G401 (cell line): ENCODE data around the gene NRP2. TPM values are rescaled to one million over a fixed set of nuclear protein-coding genes. Genes with fewer than 3 reads are reported as not detected.

Experiments used
- DNase-seq: peaks from one replicate; pipeline ENCODE4 v3.0.0-alpha.2; 2015; ENCODE audit warnings: low spot score
- in situ Hi-C: cut with HindIII; loops from 2 replicates; pipeline ENCODE4 v1.10.0; 2016; ENCODE audit warnings: low sequenced_read_pairs, mixed read lengths
- total RNA-seq: library from RNA; depleted of rRNA; stranded (reverse); fragments of >200 nt; shearing (Covaris generic); gene quantifications from 2 replicates; pipeline ENCODE4 v1.2.3, GENCODE V29; 2014

The NRP2 gene
- total RNA-seq, 1 experiment from 2014 or later, result 7.9 TPM

DNA sequence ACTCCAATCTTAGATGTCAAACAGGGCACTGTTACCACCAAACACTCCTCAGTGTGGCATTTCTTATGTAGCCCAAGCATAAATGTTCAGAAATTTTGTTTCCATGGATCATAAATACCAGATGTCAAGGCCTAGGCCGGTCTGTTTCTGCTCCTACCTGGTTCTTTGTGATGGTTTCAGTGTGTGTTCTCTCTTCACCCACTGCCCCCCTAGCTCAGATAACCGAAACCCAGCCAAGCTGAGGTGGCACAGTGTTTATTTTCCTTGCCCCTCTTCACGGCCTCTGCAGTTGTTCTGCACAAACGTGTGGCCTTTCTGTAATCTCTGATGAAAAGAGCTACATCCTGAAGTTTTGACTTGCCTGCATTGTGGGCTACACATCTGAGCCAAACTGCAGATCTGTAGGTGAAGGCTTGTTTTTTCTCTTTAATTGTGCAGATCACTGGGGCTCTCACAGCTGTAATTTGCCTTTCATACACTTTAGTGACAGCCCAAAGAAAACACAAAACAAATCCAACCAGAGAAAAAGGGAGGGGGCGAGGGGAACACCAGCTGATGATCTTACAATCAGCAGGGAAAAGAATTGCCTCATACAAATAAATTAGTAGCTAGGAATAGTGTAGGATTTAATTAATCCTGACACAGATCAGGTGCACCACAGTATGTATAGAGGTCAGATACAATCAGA, 99.1 kb downstream of the NRP2 start:
- DNase-seq, result no peak
- in situ Hi-C loops, result no loop called here

DNA sequence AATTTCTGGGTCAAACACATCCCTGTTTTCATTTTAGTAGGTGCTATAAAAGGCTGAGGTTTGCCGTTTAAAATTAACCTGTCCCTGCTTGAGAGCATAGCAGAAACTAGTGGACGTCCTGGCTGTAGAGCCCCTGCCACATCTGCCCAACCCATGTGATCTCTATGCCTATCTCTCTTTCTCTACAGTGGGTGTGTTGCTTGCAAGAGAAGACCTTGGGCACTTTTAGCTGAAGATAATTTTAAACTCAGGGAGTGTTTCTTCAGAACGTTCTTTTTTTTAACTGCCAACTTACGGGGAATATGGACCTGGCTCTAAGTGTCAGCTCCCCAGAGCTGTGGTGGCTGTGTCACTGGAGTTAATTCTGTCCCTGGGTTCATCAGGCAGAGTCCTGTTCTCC, 100.6 kb downstream of the NRP2 start:
- DNase-seq, result no peak
- in situ Hi-C loops, result no loop called here

DNA sequence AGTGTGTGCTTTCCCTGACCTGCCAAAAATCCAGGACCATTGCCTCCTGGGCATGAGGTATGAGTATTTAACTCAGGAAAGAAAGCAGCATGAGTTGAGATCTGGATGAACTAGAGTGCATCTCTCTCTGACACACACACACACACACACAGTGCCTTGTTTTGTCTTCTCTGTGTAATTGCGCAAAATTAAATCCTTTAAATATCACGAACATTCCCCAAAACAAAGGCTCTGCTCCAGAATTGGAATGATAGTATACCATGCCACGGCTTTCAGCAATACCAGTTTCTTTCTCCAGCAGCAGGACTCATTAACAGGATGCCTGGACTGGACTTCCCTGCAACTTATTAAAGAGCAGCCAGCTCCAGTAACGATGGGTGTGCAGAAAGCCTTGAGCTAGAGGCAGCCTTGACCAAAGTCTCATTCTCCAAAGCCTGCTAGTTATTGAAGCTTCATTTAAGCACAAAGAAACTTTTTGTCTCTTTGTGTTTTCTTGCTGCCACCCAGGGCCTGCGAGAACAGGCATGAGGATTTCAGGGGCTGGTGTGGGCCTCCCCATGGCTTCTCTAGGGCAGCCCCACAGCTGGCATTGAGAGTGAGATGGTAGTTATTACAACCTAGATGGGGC, 101.7 kb downstream of the NRP2 start:
- in situ Hi-C loops, result no loop called here
- DNase-seq, result no peak

DNA sequence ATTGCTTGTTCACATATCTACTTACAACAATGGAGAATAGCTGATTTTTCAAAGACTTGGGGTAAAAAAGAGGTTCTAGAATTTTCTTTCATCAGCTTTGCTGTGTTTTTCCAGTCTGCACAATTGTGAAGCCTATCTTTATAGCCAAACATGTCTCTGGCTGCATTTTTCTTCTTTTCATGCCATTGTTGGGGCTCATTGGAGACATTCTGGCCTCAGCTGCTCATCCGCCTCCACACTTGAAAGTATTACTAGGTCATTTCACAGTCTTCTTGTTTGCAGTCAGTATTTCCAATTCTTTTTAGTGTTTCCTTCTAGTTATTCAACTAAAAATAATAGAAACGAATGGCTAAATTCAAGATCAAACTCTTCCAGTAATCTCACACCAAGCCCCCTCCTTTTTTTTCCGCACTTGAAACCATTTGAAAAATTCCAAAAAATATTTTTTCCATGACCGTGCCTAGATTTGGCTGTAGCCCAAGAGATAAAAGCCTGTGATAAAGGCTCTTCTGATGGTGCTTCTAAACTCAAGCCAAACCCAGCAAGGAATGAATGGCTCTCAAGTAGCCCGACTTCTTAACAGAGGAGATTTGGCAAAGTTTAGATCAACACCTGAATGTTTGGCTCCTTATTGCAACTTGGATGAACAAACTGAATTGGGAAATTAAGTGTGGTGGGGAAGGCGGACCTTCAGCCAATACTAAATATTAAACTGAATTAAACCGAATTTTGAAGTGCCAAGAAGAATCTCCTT, 103.4 kb downstream of the NRP2 start:
- in situ Hi-C loops, result no loop called here
- no peak for DNase-seq

DNA sequence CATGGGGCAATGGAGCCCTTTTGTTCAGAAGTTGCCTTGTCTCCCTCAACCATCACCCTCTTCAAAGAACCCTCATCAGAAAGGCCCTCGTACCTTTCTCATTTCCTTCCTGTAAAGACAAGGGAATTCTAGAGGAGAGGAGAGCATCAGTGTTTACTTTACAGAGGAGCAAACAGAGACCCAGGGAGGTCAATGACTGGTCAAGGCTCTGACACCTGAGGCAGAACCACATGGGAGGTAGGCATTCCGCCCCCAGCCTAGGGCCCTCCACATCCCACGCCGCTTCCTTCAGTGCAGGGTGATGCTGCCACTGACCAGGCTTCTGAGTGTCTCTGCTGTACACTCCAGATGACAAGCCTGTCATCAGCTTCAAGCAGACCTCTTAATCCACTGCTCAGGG, 104.7 kb downstream of the NRP2 start:
- no peak for DNase-seq
- in situ Hi-C loops, result no loop called here

DNA sequence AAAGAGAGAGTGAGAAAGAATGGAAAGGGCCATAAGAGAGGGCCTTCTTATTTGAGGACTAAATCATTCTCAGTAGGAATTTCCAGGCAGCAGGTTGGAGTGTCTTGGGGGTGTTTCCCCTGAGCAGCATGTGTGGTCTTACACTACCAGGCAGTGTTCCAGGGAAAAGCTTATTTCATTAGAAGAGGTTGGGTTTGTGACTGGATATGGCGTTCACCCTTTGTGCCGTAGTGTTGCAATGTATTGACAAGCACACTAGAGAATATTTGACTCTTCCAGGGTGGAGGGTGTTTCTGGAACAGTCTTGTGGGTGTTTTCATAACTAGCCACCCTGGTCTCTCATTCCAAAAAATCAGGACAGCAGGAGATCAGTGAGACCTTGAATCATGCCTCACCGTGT, 105.5 kb downstream of the NRP2 start:
- in situ Hi-C loops, result no loop called here
- no peak for DNase-seq

DNA sequence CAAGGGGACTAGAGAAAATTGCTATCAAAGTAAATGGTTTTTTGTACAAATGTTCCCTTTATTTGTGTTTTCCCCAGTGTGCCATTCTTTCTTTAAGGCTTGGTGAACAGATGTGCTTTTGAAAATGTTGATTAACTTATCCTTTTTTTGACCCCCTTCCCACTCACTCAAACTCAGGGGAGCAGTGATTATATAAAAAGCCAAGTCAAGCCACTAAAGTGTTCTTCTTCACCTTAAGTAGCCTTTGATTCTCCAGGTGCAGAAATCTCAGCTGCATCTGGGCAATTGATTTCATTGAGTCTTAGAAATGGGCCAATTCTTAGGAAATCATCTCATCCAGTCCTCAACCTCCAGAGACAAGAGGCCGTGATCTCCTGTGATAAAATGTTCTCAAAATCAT, 107.6 kb downstream of the NRP2 start:
- in situ Hi-C loops, result no loop called here
- no peak for DNase-seq

DNA sequence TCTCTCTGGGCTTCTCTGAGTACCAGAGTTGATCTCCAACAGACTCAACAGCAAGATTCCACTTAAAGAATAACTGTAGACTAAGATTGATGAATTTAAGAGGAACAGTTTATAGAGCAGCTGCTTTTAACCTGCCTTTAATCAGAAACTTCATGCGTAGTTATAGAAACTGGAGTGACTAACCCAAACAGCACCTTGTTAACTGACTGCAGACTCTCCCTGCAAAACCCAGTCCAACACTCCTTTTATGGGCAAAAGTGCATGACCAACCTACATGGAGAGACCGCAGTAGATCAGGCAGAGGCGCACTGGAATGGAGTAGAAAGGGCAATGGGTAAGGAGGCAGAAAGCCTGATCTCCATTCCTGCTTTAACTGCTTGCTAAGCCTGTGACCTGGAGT, 110.6 kb downstream of the NRP2 start:
- in situ Hi-C loops, result no loop called here
- no peak for DNase-seq

DNA sequence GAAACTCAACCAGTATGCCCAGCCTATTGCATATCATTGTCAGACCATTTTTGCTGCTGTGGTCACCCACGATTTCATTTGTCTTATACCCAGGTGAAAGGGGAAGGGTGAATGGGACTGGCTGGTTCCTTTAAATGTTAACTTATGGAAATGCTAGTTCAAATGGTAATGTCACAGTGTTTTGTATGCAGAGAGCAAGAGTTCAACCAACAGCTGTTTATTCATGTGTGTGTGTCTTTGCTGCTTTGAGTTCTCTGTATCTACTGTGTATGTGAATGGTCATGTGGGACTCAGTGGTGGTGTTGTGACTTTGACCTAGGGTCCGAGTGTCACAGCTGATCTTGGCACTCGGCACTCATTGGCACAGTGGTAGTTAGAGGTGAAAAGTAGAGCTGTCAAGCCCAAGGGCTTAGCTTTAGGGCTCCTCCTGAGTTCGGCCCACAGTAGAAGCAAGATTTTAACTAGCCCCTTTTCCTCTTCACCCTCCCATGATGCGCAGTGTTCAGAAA, 114.6 kb downstream of the NRP2 start:
- no peak for DNase-seq
- in situ Hi-C loops, result no loop called here

DNA sequence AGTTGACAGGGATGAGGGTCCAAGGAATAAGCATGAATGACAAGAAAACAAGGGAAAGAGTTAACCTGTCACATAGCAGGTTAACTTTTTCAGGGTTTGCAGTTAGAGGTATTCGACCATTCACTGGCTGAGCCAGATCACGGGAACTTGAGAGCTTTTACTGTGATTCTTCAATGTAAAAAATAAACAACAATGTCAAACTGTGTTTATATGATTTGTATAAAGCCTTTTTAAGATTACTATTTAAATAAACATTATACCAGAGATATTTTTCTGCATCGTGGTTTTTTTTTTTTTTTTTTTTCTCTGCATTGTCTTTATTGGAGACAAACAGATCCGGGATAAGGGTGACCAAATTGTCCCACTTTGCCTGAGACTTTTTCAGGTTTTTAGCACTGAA, 115.6 kb downstream of the NRP2 start:
- no peak for DNase-seq
- in situ Hi-C loops, result no loop called here

DNA sequence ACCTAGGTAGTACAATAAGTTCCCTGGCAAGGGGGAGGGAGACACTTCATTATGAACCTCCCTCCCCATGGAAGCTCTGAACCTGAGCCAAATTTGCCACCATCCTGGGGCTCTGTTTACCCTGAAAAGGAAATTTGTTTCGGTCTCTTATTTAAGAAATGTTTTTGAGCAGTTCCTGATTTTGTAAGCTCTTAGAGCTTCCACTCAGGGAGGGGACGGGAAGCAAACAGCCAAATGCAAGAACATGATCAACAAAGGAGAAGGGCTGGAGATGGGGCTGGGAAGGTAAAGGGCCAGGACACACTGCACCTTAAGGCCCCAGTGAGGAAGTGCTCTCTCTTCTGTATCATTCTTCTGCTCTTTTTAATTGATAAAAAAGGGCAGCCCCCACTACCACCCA, 117.9 kb downstream of the NRP2 start:
- in situ Hi-C loops, result no loop called here
- no peak for DNase-seq

DNA sequence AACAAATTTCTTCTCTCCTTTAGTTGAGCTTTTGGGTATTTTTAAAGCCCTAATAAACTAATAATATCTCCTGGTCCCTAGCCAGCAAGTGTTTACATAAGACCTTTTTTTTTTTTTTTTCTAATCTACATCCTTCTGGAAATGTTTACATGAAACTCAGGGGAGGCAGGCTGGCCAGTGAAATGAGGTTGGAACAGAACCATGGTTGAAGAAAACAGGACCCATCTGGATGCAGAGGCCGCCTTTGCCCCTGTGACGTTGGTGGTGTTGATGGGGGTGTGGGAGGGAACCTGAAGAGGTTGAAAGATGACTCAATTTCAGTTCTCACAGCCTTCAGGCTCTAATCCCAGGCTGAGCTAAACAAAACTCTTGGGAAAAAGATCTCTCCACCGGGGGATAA, 118.5 kb downstream of the NRP2 start:
- in situ Hi-C loops, result no loop called here
- no peak for DNase-seq

DNA sequence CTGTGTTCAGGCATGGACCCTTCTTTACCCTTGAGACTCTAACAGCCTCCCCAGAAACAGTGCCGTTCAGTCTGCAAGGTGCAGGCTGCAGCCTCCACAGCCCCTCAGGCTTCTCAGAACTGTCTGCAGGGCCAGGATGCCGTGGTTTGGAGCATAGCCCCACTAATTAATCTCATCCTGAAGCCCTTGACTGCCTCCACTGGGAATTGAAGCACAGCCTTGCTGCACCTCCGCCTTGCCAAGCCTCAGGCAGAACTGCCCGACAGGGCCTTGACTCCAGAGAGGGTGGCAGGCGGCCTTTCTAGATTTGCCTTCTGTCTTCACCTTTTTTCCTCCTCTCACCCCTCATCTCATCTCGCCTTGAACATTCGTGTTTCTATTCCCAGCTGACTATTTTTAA, 119.8 kb downstream of the NRP2 start:
- DNase-seq, result no peak
- in situ Hi-C loops, result no loop called here

DNA sequence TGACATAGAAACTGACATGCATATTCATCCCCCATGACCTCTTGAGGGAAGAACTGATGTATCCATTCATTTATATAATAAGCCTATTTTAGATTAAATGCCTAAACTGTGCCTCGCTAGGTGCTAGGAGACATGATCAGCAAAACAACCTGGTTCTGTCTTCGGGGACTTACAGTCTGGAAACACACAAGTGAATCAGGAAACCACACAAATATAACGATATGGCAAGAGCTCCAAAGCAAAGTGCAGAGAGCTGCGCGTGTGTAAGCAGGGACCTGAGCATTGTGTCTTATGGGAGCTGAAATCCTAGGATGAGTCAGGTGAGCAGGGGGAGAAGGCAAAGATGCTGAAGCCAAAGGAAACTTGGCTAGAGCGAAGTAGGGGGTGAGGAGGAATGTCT, 120.6 kb downstream of the NRP2 start:
- DNase-seq, result no peak
- in situ Hi-C loops, result no loop called here

DNA sequence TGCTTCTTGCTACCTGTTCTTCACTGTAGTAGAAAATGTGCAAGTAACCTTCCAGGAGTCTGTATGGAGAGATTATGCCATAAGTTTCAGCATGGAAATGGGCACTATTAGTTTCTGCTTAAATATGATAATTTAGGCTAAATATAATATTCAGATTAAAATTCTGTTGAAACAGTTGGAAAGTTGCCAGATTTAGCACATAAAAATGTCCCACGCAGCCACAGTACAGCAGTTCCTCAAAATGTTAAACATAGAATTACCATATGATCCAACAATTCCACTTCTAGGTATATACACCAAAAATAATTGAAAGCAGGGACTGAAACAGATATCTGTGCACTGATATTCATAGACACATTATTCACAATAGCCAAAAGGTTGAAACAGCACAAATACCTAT, 121.2 kb downstream of the NRP2 start:
- no peak for DNase-seq
- in situ Hi-C loops, result no loop called here

DNA sequence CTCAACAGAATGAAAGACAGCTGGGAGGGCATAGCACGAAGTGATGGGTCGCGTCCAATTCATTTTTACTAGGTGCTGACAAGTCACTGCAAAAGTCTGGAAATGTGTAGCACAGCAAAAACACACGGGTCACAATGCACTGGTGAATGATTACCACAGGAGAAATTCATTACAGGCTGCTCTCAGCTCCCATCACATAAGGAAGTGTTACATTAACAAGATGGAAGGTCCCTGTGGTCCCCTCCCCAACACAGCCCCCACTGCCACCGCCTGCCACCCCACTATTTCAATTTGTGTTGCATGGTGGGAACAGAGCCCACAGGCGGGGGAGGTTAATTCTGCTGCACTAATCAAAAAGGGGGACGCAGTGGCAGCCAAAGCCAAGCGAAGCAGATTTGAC, 122.8 kb downstream of the NRP2 start:
- DNase-seq, result no peak
- in situ Hi-C loops, result no loop called here

DNA sequence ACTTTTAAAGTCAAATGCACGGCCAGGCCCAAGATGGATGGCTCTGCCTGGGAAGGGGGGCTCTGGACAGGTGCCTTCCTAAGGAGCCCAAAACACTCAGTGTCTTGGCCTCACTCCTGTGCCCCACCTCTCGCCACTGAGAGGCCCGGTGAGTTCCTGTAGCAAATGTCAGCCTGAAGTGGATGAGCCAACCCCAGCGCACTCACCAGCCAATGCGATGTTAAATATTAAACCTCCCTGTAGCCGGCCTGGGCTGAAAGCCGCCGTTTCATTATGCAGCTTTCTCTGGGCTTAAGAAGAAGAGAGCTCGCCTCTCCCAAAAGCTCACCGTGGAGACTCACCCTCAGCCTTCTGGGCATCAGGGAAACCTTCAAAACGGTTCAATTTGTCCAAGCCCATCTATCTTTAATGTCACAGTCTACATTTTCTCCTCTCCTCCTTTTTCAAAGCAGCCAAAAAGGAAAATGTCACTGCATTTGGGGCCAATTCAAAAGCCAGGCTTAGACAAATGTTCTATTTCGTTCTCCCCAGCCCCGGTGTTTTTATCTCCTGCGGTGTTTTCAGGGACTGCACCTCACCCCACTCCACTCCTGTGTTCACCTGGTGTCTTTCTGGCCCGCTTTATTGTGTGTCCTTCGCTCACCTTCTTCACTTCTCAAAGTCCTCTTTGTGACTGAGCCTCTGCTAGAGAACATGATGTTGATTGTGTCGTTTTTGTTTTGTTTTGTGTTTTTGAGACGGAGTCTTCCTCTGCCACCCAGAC, 124.0 kb downstream of the NRP2 start:
- in situ Hi-C loops, result no loop called here
- no peak for DNase-seq

DNA sequence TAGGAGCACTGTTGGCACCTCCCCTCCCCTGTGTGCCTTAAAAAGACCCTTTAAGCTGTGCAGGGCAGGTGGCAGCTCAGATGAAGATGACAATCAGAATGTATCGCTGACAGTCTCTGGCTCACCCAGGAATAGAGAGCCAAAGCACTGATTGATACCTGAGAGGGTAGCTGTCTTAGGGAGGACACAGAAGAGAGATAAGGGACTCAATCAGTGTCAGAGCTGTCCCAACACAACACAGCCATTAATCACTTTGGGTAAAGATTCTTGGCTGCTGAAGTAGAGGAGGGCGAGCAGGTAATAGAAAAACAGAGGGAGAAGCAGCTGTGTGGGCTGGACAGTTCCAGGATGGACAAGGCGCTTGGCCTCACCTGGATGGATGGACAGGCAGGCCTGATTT, 124.9 kb downstream of the NRP2 start:
- DNase-seq, result no peak
- in situ Hi-C loops, result no loop called here

DNA sequence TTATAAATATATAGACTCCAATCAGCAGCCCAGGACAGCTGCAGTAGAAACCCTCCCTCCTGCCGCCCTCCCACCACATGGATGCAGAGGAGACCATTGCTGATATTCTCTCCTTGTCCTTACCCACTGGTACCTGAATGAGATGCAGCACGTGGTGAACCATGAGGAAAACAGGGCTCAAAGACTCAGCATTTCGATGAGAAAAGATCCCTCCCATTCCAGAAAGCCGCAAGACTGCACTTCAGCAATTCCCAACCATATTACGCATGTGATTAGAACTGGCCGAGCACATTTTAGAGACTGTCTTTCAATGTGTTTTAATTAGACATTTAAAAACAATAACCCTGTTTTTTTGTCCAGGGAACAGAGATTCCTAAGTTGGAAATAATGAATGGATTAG, 125.5 kb downstream of the NRP2 start:
- in situ Hi-C loops, result no loop called here
- no peak for DNase-seq
